Left ventricle myocardium inferior (tissue), 1 donor: ENCODE results near the gene ZNF593. TPM values are rescaled to one million over a fixed set of nuclear protein-coding genes. Genes with fewer than 3 reads are reported as not detected.

Experiments
- DNase-seq: peaks from one replicate; pipeline ENCODE4 v3.0.0-alpha.2; 2020
- H3K27ac ChIP-seq: fragments of 200-600 bp; replicated peaks from 2 replicates; pipeline ENCODE4 v1.8.0; 2021
- H3K27me3 ChIP-seq: fragments of 200-600 bp; 2 replicates; pipeline ENCODE4 v1.8.0; 2021; ENCODE audit warnings: low read depth
- H3K36me3 ChIP-seq: fragments of 200-600 bp; 2 replicates; pipeline ENCODE4 v1.8.0; 2021
- H3K4me1 ChIP-seq: fragments of 200-600 bp; 2 replicates; pipeline ENCODE4 v1.8.0; 2021
- H3K4me3 ChIP-seq: fragments of 200-600 bp; 2 replicates; pipeline ENCODE4 v1.8.0; 2021; ENCODE audit warnings: mild to moderate bottlenecking, moderate library complexity
- H3K9me3 ChIP-seq: fragments of 200-600 bp; replicated peaks from 2 replicates; pipeline ENCODE4 v1.8.0; 2021
- intact Hi-C: fragments of 100-400 bp; cut with micrococcal nuclease; formaldehyde crosslinking; loops from one replicate; pipeline ENCODE4 v1.11.0; 2022
- total RNA-seq: library from RNA; stranded (reverse); fragmentation: NEBNext Ultra II Directional; extraction: Animal tissue kit (Norgen Biotek cat#: 25700); gene quantifications from one replicate; pipeline ENCODE4 v1.2.1, GENCODE V29; 2021
- TF ChIP-seq, protein P1 (sequence below): fragments of 200-600 bp; IDR thresholded peaks from 2 replicates; pipeline ENCODE4 v1.8.0; 2021; ENCODE audit warnings: antibody characterized with exemption, mild to moderate bottlenecking, borderline replicate concordance
- donor health status: DM: no; HTN: yes; CAD: no; lungs with severe emphysema.

ZNF593 gene
- total RNA-seq, 1 donor from 2014 or later, result 13.7 TPM

DNA sequence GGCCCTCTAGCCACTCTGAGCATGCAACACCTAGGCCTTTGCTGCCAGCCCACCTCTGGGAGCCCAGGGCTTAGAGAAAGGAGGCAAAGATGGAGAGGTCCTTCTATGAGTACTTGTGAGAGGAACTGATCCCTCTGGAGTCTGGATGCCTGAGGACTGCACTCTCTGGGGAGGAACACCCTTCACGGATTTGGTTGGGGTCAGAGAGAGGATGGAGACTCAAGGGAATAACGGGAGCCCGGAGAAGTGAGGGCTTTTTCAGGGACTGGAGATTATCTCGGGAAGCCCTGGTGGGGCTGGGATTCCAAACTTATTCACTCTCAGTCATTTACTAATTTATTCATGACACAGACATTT is 532 bp upstream of the ZNF593 start:
- H3K27ac ChIP-seq, result peak overlapping the region; percentile 83
- H3K27me3 ChIP-seq, result no peaks in the 10 kb centered on the region
- peaks cover 39% of the 10 kb centered on the region for H3K4me1 ChIP-seq
- intact Hi-C loops, result no loop called here
- TF ChIP-seq, protein P1, sequence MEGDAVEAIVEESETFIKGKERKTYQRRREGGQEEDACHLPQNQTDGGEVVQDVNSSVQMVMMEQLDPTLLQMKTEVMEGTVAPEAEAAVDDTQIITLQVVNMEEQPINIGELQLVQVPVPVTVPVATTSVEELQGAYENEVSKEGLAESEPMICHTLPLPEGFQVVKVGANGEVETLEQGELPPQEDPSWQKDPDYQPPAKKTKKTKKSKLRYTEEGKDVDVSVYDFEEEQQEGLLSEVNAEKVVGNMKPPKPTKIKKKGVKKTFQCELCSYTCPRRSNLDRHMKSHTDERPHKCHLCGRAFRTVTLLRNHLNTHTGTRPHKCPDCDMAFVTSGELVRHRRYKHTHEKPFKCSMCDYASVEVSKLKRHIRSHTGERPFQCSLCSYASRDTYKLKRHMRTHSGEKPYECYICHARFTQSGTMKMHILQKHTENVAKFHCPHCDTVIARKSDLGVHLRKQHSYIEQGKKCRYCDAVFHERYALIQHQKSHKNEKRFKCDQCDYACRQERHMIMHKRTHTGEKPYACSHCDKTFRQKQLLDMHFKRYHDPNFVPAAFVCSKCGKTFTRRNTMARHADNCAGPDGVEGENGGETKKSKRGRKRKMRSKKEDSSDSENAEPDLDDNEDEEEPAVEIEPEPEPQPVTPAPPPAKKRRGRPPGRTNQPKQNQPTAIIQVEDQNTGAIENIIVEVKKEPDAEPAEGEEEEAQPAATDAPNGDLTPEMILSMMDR, result no peak
- no peaks in the 10 kb centered on the region for H3K36me3 ChIP-seq
- peak overlapping the region; percentile 94 for H3K4me3 ChIP-seq
- no peaks in the 10 kb centered on the region for H3K9me3 ChIP-seq
- DNase-seq, result no peak

DNA sequence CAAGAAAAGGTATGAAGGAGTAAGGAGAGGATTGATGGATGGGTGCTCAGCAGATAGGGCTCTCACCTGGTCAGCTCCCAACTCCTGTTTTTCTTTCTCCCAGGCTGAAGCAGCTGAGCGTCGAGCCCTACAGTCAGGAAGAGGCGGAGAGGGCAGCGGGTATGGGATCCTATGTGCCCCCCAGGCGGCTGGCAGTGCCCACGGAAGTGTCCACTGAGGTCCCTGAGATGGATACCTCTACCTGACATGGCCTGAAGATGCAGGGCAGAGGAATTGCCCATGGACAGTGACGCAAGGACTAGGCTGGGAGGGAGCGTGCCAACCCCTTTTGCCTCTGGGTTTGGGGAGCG is 739 bp downstream of the ZNF593 start:
- Histone ChIP-seq H3K4me1 (peaks cover 33% of the 10 kb centered on the region), H3K4me3 (peak overlapping the region; percentile 94), H3K27me3 (no peaks in the 10 kb centered on the region), H3K36me3 (no peaks in the 10 kb centered on the region), H3K9me3 (no peaks in the 10 kb centered on the region), H3K27ac (peak overlapping the region; percentile 83)
- intact Hi-C loops, result no loop called here
- TF ChIP-seq, protein P1, result no peak
- DNase-seq, result no peak

DNA sequence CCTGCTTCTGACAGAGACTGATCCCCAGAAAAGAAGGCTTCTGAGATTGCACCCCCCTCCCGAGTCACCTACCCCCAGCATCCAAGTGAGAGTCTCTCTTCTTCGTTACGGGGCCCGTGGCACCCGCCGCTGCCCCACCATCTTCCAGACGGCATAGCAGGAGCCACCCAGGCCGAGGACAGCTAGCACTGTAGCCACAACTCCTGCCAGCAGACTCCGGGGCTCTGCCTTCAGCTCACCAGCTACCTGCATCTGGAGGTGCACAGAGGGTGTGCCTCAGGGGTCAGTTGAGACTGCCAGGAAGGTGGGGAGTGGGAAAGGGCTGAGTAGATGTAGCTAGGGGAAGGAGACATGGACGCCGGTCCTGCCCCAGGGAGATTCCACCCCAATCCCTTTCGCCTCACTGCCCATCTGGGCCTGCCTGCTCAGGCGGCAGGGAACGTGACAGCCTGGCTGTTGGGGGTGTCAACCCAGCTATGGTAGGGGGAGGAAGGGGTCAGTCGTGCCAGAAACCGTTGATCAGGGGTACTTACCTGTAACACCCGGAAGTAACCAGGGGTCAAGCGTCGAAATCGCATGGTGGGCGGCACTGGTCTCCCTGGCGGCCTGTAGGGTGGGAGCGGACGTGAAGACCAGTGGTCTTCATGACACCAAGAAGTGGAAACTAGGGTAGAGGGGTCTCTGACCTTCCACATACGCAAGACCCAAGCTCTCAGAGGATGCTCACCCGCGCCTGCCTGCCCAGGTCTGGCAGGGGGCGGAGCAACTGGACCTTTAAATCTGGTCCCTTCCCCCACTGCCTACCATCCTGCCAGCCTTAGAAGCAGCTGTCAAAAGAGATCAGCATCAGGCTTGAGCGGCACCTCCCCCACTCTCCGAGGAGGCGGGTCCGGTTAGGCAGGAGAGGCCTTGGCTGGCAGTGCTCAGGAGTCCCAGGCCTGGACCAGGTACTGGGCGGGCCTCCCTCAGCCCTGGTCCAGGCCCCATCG is 1.7 kb downstream of the ZNF593 start, which contains the start of gene ZNF593OS:
Gene ZNF593OS, minus strand, starts transcription at position 749 of the 989 bp plus-strand sequence. Its CDS starts 171 bp downstream, at position 578.
- H3K27ac ChIP-seq, result no peak within 1 kb of the TSS
- DNase-seq, result no peak
- H3K4me1 ChIP-seq, result peaks cover 33% of the 10 kb centered on the region
- H3K36me3 ChIP-seq, result no peaks in the 10 kb centered on the region
- H3K27me3 ChIP-seq, result no peaks in the 10 kb centered on the region
- intact Hi-C loops, result no loop called here
- no peaks in the 10 kb centered on the region for H3K9me3 ChIP-seq
- TF ChIP-seq, protein P1, result no peak
- H3K4me3 ChIP-seq, result peak within 1 kb of the TSS; percentile 94

DNA sequence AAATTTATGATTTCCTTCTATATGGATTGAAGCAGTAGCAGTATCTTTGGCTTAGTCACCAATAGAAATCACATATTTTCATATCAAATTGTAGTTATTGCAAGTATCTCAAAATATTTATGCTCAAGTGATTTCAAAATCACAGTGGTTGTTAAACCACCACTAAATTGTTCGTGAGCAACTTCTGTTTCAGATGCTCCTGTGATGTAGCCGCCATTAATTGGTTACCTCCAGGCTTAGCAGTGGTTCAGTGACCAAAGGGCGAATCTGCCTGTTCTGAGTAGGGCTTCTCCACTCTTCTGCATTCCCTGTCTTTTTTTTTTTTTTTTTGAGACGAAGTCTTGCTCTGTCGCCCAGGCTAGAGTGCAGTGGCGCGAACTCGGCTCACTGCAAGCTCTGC is 5.6 kb downstream of the ZNF593 start:
- TF ChIP-seq, protein P1, result no peak
- H3K9me3 ChIP-seq, result no peaks in the 10 kb centered on the region
- H3K36me3 ChIP-seq, result no peaks in the 10 kb centered on the region
- intact Hi-C loops, result no loop called here
- H3K27me3 ChIP-seq, result no peaks in the 10 kb centered on the region
- H3K27ac ChIP-seq, result no peak overlapping the region
- H3K4me1 ChIP-seq, result peaks cover 16% of the 10 kb centered on the region
- no peak for DNase-seq
- no peak overlapping the region for H3K4me3 ChIP-seq

DNA sequence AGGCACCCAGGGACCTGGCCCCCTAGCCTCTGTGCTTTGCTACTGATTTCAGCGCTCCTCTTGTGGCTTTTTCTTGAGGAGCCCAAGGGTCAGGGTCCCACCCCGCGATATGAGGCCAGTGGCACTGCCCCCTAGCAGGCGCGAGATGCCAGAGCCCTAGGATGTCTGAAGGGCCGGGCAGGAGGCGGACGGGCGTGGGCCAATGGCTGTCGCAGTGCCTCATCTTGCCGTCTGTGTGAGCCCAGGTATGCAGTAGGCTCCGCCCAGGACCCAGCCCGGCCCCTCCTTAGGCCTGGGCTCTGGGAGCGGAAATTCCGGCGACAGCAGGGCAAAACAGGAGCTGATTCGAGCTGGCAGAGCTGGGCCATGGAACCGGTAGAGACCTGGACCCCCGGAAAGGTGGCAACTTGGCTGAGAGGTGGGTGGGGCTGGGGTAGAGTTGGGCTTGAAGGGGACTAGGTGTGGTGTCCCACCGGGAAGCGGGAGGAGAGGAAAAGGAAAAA is 7.5 kb downstream of the ZNF593 start, which contains the start of gene CNKSR1:
Gene CNKSR1, plus strand, starts transcription at position 310 of the 503 bp plus-strand sequence. Its CDS starts 57 bp downstream, at position 367.
- no peak within 1 kb of the TSS for H3K4me3 ChIP-seq
- TF ChIP-seq, protein P1, result no peak
- H3K27me3 ChIP-seq, result no peaks in the 10 kb centered on the region
- no peak for DNase-seq
- no peak within 1 kb of the TSS for H3K27ac ChIP-seq
- intact Hi-C loops, result no loop called here
- no peaks in the 10 kb centered on the region for H3K36me3 ChIP-seq
- H3K4me1 ChIP-seq, result no peaks in the 10 kb centered on the region
- no peaks in the 10 kb centered on the region for H3K9me3 ChIP-seq
